Measurements from ENCODE around the gene MRPL2. TPM values are rescaled to one million over a fixed set of nuclear protein-coding genes. Genes with fewer than 3 reads are reported as not detected.

The MRPL2 gene
- total and polyA plus RNA-seq, 2 donors from 2014 or later = 56.6 to 127 TPM

- Histone ChIP-seq H3K27me3 (ENCODE audit: control insufficient read depth, insufficient read depth, low read length) (no peaks in the 10 kb centered on the region), H3K4me1 (ENCODE audit: control insufficient read depth in 2 of 3, insufficient read depth in 2 of 3, low read depth in 1 of 3, low read length in 3 of 3) (no peaks in the 10 kb centered on the region), H3K9ac (ENCODE audit: low read length in 3 of 3) (no peak overlapping the region), H3K36me3 (ENCODE audit: control insufficient read depth in 2 of 3, insufficient read depth in 3 of 3, low read length in 3 of 3) (peaks cover 0 to 30% (median 27%) of the 10 kb centered on the region in 3 donors), H3K9me3 (ENCODE audit: control insufficient read depth in 2 of 3, insufficient read depth in 1 of 3, low read length in 3 of 3) (no peaks in the 10 kb centered on the region), H3K27ac (ENCODE audit: low read depth in 2 of 2, low read length in 2 of 2) (no peak overlapping the region), H3K4me3 (ENCODE audit: low read length in 3 of 3) (no peak overlapping the region)
- FAIRE-seq (no peak), DNase-seq (peak in 3 of 5 donors; percentile 56 to 89 (median 75))
- peak; percentile 20 for TF ChIP-seq CTCF (IDR thresholded peaks at IDR 0.05; ENCODE audit: borderline replicate concordance, extremely low read depth, insufficient read depth)
- intact Hi-C loops (cut with DNase I) = no loop called here
Measured at GRCh38 chr6:43070028-43070632, 10.9 kb upstream of the MRPL2 start.

- Histone ChIP-seq H3K4me3 (ENCODE audit: low read length in 3 of 3) (no peak overlapping the region), H3K27ac (ENCODE audit: low read depth in 2 of 2, low read length in 2 of 2) (no peak overlapping the region), H3K9ac (ENCODE audit: low read length in 3 of 3) (no peak overlapping the region), H3K9me3 (ENCODE audit: control insufficient read depth in 2 of 3, insufficient read depth in 1 of 3, low read length in 3 of 3) (no peaks in the 10 kb centered on the region), H3K36me3 (ENCODE audit: control insufficient read depth in 2 of 3, insufficient read depth in 3 of 3, low read length in 3 of 3) (peaks cover 0 to 34% (median 19%) of the 10 kb centered on the region in 3 donors), H3K4me1 (ENCODE audit: control insufficient read depth in 2 of 3, insufficient read depth in 2 of 3, low read depth in 1 of 3, low read length in 3 of 3) (peaks cover 0 to 28% (median 3%) of the 10 kb centered on the region in 3 donors), H3K27me3 (ENCODE audit: control insufficient read depth, insufficient read depth, low read length) (no peaks in the 10 kb centered on the region)
- no peak for FAIRE-seq
- TF ChIP-seq CTCF (IDR thresholded peaks at IDR 0.05; ENCODE audit: borderline replicate concordance, extremely low read depth, insufficient read depth) = no peak
- DNase-seq = no peak
- intact Hi-C loops (cut with DNase I) = no loop called here
Measured at GRCh38 chr6:43062818-43063217, 3.6 kb upstream of the MRPL2 start.

GRCh38 chr6:43061861-43062260, 2.6 kb upstream of the MRPL2 start:
- TF ChIP-seq CTCF (IDR thresholded peaks at IDR 0.05; ENCODE audit: borderline replicate concordance, extremely low read depth, insufficient read depth) = no peak
- DNase-seq (no peak), FAIRE-seq (no peak)
- Histone ChIP-seq H3K27me3 (ENCODE audit: control insufficient read depth, insufficient read depth, low read length) (no peaks in the 10 kb centered on the region), H3K4me1 (ENCODE audit: control insufficient read depth in 2 of 3, insufficient read depth in 2 of 3, low read depth in 1 of 3, low read length in 3 of 3) (peaks cover 0 to 30% (median 3%) of the 10 kb centered on the region in 3 donors), H3K9ac (ENCODE audit: low read length in 3 of 3) (no peak overlapping the region), H3K36me3 (ENCODE audit: control insufficient read depth in 2 of 3, insufficient read depth in 3 of 3, low read length in 3 of 3) (peaks cover 0 to 37% (median 19%) of the 10 kb centered on the region in 3 donors), H3K9me3 (ENCODE audit: control insufficient read depth in 2 of 3, insufficient read depth in 1 of 3, low read length in 3 of 3) (no peaks in the 10 kb centered on the region), H3K4me3 (ENCODE audit: low read length in 3 of 3) (no peak overlapping the region), H3K27ac (ENCODE audit: low read depth in 2 of 2, low read length in 2 of 2) (no peak overlapping the region)
- intact Hi-C loops (cut with DNase I) = no loop called here

All from kidney (tissue), 14 donors.